Transverse colon (tissue), 4 donors: ENCODE data around the gene TXNDC8. TPM values are rescaled to one million over a fixed set of nuclear protein-coding genes. Genes with fewer than 3 reads are reported as not detected.

ENCODE experiments used
- DNase-seq: peaks from one replicate; pipeline ENCODE4 v3.0.0-alpha.2; 2019
- H3K27ac ChIP-seq, 4 donors: fragments of 200-600 bp; sonication (generic); 2 replicates each; pipeline ENCODE4 v1.5.1; 2016 to 2018; ENCODE audit warnings: inconsistent platforms in 4 of 4
- H3K27me3 ChIP-seq: fragments of 200-600 bp; sonication (generic); 2 replicates; pipeline ENCODE4 v1.5.1; 2017; ENCODE audit warnings: inconsistent platforms
- H3K36me3 ChIP-seq, 4 donors: fragments of 200-600 bp; sonication (generic); 2 replicates each; pipeline ENCODE4 v1.5.1; 2017 to 2019; ENCODE audit warnings: inconsistent platforms in 4 of 4
- H3K4me1 ChIP-seq, 4 donors: fragments of 200-600 bp; sonication (generic); 2 replicates each; pipeline ENCODE4 v1.5.1; 2017 to 2020; ENCODE audit warnings: inconsistent platforms in 4 of 4
- H3K4me3 ChIP-seq, 4 donors: fragments of 200-600 bp; sonication (generic); 1 replicate in 1 of 4; 2 replicates in 3 of 4; pipeline versions ENCODE4 v1.5.1 to v1.6.1; 2017 to 2019; ENCODE audit warnings: inconsistent platforms in 4 of 4
- H3K9me3 ChIP-seq, 2 donors: fragments of 200-600 bp; sonication (generic); 2 replicates each; pipeline ENCODE4 v1.5.1; 2017 to 2019; ENCODE audit warnings: inconsistent platforms in 2 of 2
- CTCF ChIP-seq, 5 experiments: fragments of 200-600 bp in 3 of 5; fragments of 450-650 bp in 2 of 5; sonication (generic) in 3 of 5; IDR thresholded peaks; 1 replicate in 2 of 5; 2 replicates in 3 of 5; pipeline ENCODE4 v1.5.1; 2016 to 2017; ENCODE audit warnings: antibody characterized with exemption in 5 of 5, inconsistent platforms in 3 of 5, mild to moderate bottlenecking in 2 of 5, moderate library complexity in 1 of 5
- EP300 ChIP-seq: sonication (generic); formaldehyde crosslinking; IDR thresholded peaks from one replicate; pipeline ENCODE4 v1.6.1; 2017; ENCODE audit warnings: antibody characterized with exemption, low read depth
- POLR2A ChIP-seq: fragments of 450-650 bp; IDR thresholded peaks from one replicate; pipeline ENCODE4 v1.6.1; 2016; ENCODE audit warnings: antibody characterized with exemption, mild to moderate bottlenecking, moderate library complexity
- POLR2AphosphoS5 ChIP-seq, 3 donors: sonication (generic); formaldehyde crosslinking; IDR thresholded peaks; one replicate each; pipeline ENCODE4 v1.6.1; 2016; ENCODE audit warnings: antibody characterized with exemption in 3 of 3
- WGBS, 2 donors: methylation state at CpG; one replicate each; pipeline ENCODE4 v1.1.5; 2018; ENCODE audit warnings: low coverage in 1 of 2; 5-methylcytosine and 5-hydroxymethylcytosine counted together
- in situ Hi-C, 4 donors: fragments of 200-750 bp; cut with MboI; loops; one replicate each; pipeline versions ENCODE4 v1.15.0 to v1.15.1; 2017; ENCODE audit warnings: low sequenced_read_pairs in 3 of 4, low pct_ligation_motif_present in 1 of 4, low pct_unique_long_range_greater_than_20kb in 1 of 4
- intact Hi-C: fragments of 100-400 bp; cut with DNase I; formaldehyde crosslinking; loops from one replicate; pipeline ENCODE4 v1.15.1; 2023; ENCODE audit warnings: low total_unique reads
- total RNA-seq, 4 donors: library from RNA; depleted of rRNA; stranded (reverse); fragments of >200 nt; gene quantifications; one replicate each; pipeline ENCODE4 v1.1.0, GENCODE V29; 2016

The TXNDC8 gene
- total RNA-seq, 4 donors from 2014 or later, result not detected

- Histone ChIP-seq H3K27me3 (no peaks in the 10 kb centered on the region), H3K4me3 (no peak overlapping the region), H3K36me3 (no peaks in the 10 kb centered on the region), H3K4me1 (peaks cover 0 to 27% (median 19%) of the 10 kb centered on the region in 4 donors), H3K9me3 (no peaks in the 10 kb centered on the region), H3K27ac (peak overlapping the region; percentile 64 to 84 (median 80))
- 41% methylated on average over 1 of the region's 1 CpG; no CpG with 5 or more reads in 1 of the 2 donors for WGBS, 2 donors
- TF ChIP-seq POLR2A, result no peak
- TF ChIP-seq EP300, result no peak
- peak in 1 of 3 donors; percentile 7 for TF ChIP-seq POLR2AphosphoS5 (IDR thresholded peaks at IDR 0.05)
- intact Hi-C loops (no loop called here), in situ Hi-C loops (no loop called here)
- no peak for DNase-seq
These were observed 53.9 kb downstream of the TXNDC8 start for GRCh38 chr9:110283751-110284150.

- Histone ChIP-seq H3K4me1 (peaks cover 0 to 27% (median 19%) of the 10 kb centered on the region in 4 donors), H3K27me3 (no peaks in the 10 kb centered on the region), H3K36me3 (no peaks in the 10 kb centered on the region), H3K9me3 (no peaks in the 10 kb centered on the region), H3K4me3 (no peak overlapping the region), H3K27ac (peak overlapping the region; percentile 64 to 84 (median 80))
- peak; percentile 44 for DNase-seq
- intact Hi-C loops, result no loop called here
- WGBS, 2 donors, result 56 to 60% methylated on average over 6 of the region's 6 CpGs
- in situ Hi-C loops, result no loop called here
- TF ChIP-seq POLR2AphosphoS5 (IDR thresholded peaks at IDR 0.05), result no peak
- no peak for TF ChIP-seq POLR2A
- no peak for TF ChIP-seq EP300
- no peak for TF ChIP-seq CTCF (IDR thresholded peaks at IDR 0.05)
These were observed 55.0 kb downstream of the TXNDC8 start for GRCh38 chr9:110282739-110283081.

GRCh38 chr9:110282018-110282738 is 55.5 kb downstream of the TXNDC8 start:
- in situ Hi-C loops, result no loop called here
- no peaks in the 10 kb centered on the region for H3K27me3 ChIP-seq

GRCh38 chr9:110278080-110278707 is 59.5 kb downstream of the TXNDC8 start:
- no peak for TF ChIP-seq POLR2A
- no peak for TF ChIP-seq CTCF (IDR thresholded peaks at IDR 0.05)
- TF ChIP-seq EP300, result no peak
- no peak for TF ChIP-seq POLR2AphosphoS5 (IDR thresholded peaks at IDR 0.05)
- intact Hi-C loops (no loop called here), in situ Hi-C loops (no loop called here)
- Histone ChIP-seq H3K4me3 (no peak overlapping the region), H3K4me1 (peaks cover 0 to 20% (median 14%) of the 10 kb centered on the region in 4 donors), H3K9me3 (no peaks in the 10 kb centered on the region), H3K27me3 (no peaks in the 10 kb centered on the region), H3K36me3 (no peaks in the 10 kb centered on the region), H3K27ac (no peak overlapping the region)
- no peak for DNase-seq
- WGBS, 2 donors, result 81% methylated on average over 3 of the region's 3 CpGs; no CpG with 5 or more reads in 1 of the 2 donors

More at GRCh38 chr9:110282018-110282738, 55.5 kb downstream of the TXNDC8 start:
- Histone ChIP-seq H3K36me3 (no peaks in the 10 kb centered on the region), H3K27ac (peak overlapping the region; percentile 64 to 84 (median 80)), H3K4me3 (no peak overlapping the region), H3K4me1 (peaks cover 0 to 27% (median 19%) of the 10 kb centered on the region in 4 donors), H3K9me3 (no peaks in the 10 kb centered on the region)
- intact Hi-C loops, result no loop called here
- WGBS, 2 donors, result 30 to 38% methylated on average over 4 of the region's 4 CpGs
- DNase-seq, result no peak
- TF ChIP-seq CTCF (IDR thresholded peaks at IDR 0.05) (no peak), POLR2A (no peak), POLR2AphosphoS5 (IDR thresholded peaks at IDR 0.05) (no peak), EP300 (no peak)
